Hematopoietic multipotent progenitor cell treated with erythropoietin and hydrocortisone succinate and interleukin-3 and kit ligand, for 17 days (in vitro differentiated cells): ENCODE results near the gene MED29.

Experiments used
- DNase-seq: peaks from one replicate; pipeline ENCODE4 v3.0.0-alpha.2; 2015; ENCODE audit warnings: low spot score

Gene MED29

DNA sequence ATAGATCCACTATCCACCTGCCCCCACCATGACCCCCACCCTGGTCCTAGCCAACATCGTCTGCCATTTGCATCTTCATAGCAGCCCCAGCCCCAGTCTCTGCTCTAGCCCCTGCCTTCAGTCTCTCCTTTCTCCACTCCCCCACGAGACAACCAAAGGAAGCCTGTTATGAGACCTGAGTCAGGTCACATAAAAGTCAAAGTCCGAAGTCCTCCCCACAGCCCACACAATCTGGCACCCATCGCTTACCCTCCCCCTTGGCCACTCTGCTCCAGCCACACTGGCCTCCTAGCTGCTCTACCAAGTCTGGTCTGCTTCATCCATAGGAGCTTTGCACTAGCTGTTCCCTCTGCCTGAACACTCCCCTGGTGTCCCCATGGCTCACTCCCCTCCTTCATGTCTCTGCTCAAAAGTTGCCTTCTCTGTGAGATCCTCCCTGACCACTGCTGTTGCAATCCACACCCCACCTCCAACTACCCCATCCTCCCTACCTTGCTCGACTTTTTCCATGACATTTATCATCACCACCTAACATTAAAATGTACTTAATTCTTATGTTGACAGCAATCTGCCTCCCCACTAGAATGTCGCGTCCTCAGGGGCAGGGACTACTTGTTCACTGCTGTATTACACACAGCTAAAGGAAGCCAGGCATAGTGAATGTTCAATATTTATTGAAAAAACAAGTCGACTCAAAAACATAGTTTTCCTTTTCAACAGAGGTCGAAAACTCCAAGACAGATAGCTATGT lies 20.1 kb downstream of the MED29 start:
- DNase-seq = no peak

DNA sequence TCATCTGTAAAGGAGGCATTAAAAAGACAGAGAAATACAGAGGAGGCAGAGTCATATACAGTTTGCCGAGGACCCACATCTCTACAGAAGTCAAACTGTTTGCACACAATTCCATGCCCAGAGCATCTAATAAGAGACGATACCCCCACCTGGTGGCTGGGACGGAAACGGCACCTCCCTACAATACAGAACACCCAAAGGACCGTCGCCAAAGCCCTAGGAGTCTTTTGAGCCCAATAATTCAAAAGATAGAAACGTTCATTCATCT lies 20.6 kb downstream of the MED29 start:
- DNase-seq = peak; percentile 94

DNA sequence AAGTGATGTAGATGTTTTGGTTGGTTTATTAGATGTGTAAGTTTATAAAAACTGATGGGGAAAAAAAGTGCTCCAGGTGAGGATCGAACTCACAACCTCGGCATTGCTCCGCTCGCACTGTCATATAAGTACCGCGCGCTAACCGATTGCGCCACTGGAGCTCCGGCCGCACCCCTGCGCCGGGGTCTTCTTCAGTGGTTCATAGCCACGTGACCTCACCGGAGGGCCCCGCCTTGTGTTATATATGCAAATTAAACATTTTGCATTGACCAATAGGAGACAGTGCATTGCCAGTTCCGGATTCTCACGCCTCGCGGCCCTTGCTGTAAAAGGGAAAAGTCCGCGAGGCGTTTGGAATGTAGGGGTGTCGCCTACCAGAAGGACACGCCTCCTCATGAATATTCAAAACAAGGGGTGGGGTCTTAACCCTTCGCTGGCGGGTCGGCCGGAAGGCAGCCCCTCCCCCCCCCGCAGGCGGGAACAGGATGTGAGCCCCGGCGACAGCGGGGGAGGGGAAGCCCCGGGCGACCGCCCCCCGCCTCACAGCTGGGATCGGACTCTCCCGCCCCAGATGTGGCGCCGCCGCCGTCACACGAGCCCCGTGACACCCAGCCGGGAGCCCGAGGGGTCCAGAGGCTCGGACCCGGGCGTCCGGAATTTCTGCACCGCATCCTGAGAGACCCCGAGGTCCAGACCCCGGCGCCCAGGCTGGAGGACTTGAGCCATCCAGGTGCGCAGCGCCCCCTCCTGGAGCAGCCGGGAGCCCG lies 21.1 kb downstream of the MED29 start, which contains the start of gene PLEKHG2:
Gene PLEKHG2, plus strand, starts transcription at position 570 of the 767 bp plus-strand sequence. CDS start 1,418 bp downstream, outside the sequence.
- peak; percentile 94 for DNase-seq

DNA sequence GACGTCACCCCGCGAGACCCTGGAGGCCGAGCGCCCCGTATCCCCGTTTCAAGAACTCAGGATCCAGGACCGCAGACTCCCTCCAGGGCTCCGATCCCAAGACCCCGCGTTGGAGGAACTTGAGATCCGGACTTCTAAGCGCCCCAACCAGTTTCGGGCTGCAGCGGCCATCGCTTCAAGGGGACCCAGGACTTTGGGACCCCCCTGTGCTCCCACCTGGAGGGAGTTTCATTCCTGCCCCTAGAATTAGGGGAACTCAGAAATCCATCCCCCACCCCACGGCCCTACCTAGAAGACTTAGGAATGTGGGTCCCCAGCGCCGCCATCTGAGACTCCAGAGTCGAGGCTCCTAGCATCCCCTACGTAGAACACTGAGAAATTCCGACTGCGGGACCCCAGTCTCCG lies 21.7 kb downstream of the MED29 start:
- DNase-seq = no peak

DNA sequence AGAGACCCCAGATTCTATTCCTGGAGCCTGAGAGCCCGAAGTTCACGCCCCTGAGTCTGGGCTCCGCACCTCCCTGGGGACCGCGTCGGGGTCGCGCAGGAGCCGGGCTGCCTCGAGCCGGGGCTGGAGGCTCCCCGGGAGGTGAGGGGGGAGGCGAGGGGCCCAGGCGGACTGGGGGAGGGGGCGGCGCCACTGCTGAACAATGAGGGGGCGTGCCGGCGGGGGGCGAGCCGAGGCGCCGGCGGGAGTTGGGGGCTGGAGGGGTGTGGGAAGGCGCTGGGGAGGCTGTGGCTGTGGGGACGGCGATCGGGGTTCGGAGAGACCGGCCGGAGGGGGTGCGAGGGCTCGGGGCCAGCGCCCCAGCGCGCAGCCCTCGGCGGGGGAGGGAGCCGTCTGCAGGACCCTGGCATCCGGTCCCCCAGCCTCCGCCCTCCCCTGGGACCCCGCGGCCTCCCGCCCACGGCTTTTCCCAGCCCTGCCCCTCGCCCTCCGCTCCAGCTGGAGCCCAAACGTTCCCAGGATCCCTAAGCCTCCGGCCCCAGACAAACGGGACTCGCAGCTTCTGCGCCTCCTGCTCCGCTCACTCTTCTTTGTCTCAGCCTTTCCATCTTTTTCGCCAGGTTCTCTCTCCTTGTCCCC lies 22.2 kb downstream of the MED29 start:
- no peak for DNase-seq

DNA sequence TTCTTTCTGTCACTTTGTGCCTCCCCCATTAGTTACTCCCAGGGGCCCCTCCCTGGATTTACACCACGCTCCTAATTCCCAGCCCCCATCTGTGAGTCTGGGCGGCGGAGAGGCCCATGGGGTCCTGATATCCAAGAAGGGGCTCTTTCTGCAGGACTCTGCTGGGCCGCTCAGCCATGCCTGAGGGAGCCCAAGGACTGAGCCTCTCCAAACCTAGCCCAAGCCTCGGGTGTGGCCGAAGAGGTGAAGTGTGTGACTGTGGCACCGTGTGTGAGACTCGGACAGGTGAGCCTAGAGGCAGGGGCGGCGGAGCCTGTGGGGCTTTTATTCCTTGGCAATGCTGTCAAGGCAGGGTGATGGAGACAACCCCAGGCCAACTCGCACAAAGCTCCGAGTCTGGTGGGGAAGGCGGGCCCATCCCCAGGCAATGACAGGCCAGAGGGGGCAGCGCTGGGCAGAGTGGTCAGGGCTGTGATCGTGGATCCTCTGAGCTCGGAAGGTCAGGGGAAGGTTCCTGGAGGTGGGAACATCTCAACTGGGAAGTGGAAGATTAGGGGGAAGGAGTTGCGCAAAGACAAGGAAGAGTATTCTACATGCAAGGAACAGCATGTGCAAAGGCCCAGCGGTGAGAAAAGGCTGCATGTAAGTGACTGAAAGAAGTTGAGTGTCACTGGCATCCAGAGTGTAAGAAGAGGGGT lies 22.9 kb downstream of the MED29 start:
- DNase-seq = no peak

DNA sequence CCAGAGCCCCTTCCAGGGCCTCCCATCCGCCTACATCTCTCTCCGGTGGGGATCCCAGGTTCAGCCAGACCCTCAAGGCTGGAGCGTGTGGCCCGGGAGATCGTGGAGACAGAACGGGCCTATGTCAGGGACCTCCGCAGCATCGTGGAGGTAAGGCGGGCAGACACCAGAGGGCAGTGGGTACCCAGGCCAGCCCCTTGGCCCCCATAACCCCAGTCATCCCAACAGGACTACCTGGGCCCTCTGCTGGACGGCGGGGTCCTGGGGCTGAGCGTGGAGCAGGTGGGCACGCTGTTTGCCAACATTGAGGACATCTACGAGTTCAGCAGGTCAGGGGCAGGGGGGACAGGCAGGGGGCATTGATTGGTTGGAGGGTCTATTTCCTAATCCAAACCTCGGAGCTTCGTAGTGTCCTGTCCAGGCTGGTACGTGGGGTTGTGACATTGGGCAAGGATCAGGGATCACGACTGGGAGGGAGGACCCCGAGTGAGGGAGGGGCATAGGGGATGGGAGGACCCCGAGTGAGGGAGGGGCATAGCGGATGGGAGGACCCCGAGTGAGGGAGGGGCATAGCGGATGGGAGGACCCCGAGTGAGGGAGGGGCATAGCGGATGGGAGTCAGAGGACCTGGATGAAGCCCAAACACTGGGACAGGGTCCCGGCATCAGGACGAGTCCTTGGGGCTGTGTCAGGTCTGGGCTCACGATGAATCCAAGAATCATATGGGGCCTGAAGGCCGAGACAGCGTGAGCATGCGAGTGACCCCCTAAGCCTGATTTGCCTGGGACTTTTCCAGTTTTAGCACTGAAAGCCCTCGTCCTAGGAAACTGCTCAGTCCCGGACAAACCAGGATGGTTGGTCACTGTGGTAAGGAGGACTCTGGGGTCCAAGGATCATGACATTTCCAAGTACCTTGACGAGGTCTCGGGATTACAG lies 24.2 kb downstream of the MED29 start:
- no peak for DNase-seq

DNA sequence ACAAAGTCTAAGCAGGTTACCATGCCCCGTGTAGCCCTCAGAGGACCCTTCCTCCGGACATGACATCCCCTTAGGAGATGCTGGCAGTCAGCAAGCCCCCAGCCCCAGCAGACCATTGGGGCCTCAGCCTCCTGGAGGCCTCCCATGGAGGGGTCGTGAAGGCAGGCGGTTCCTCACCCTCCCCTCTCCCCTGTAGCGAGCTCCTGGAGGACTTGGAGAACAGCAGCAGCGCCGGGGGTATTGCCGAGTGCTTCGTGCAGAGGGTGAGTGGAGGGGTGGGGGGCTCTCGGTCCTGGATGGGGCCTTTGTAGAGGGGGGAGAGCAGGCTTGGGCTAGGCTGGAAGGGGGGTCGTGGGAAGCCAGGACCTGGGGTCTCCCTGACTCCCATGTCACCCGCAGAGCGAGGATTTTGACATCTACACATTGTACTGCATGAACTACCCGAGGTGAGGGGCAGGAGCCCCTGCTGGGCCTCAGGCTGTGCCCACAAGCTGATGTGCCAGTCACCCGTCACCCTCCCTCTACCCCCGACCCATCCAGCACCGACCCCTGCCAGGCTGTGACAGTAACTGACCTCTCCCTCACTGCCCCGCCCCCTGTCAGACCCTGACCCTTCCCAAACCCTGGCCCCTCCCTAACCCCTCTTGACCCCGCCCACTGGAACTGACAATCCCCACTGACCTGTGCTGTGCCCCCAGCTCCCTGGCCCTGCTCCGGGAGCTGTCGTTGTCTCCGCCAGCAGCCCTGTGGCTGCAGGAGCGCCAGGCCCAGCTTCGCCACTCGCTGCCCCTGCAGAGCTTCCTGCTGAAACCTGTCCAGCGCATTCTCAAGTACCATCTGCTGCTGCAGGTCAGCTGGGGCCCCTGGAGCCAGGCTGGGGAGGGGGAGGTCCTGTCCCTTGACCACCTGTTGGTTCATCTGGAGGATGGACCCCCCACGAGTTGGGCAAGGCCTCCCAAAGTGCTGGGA lies 25.3 kb downstream of the MED29 start:
- DNase-seq = no peak

DNA sequence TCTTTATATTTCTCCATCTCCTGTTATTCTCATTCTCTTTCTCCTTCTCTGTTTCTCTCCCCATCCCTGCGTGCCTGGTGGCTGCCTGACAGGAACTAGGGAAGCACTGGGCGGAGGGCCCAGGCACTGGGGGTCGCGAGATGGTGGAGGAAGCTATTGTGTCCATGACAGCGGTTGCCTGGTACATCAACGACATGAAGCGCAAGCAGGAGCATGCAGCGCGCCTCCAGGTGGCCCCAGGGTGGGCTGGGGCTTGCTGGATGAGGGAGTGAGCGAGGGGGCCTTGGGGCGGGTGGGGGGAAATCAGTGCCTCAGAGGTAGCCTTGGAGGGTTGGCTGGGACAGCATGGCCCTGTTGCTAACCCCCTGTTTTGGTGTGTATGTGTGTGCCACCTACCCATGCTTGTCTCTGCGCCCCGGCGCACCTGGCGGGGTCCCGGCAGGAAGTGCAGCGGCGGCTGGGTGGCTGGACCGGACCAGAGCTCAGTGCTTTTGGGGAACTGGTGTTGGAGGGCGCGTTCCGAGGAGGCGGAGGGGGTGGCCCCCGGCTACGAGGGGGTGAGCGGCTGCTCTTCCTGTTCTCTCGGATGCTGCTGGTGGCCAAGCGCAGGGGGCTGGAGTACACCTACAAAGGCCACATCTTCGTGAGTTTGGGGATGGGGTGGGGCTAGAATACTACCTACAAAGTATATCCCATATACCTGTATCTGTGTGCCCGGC lies 26.4 kb downstream of the MED29 start:
- DNase-seq = no peak

DNA sequence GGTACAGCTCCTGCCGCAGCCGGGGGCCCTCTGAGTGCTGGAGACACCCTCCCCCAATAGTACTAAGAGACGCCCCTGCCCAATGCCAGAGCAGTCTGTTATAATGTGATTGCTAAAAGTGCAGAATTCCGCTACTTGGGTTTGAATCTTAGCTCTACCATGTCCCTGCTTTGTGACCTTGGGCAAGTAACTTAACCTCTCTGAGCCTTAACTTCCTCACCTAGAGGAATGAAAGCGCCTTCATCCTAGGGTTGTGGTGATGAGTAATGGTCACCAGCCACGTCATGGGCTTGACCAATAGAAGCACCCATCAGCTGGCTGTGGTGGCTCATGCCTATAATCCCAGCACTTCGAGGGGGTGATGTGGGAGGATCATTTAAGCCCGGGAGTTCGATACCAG lies 27.8 kb downstream of the MED29 start:
- no peak for DNase-seq

DNA sequence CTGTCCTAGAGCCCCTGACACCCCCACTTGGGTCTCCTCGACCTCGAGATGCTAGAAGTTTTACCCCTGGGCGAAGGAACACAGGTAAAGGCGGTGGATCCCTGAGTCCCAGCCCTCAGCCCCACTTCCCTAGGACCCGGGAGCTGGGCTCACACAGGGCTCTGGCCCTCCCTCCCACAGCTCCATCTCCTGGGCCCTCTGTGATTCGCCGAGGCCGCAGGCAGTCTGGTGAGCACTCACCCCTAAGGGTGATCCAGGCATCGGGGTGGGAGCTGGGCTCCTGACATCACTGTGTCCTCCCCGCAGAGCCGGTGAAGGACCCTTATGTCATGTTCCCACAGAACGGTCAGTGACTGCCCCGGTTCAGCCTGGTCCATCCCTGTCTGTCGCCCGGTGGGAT lies 29.6 kb downstream of the MED29 start:
- DNase-seq = no peak

DNA sequence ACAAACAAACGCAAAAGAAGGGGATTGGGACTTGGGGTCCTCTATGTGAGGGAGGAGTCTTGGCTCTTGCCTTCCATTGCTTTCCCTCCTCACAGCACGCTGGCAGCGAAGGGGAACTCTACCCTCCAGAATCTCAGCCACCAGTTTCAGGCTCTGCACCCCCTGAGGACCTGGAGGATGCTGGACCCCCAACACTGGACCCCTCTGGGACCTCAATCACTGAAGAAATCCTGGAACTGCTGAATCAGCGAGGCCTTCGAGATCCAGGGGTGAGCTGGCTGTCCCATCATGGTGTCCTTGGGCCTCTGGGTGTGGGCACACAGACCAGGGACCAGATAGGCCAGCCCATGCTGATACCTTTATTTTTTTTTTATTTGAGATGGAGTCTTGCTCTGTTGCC lies 30.8 kb downstream of the MED29 start:
- DNase-seq = no peak

DNA sequence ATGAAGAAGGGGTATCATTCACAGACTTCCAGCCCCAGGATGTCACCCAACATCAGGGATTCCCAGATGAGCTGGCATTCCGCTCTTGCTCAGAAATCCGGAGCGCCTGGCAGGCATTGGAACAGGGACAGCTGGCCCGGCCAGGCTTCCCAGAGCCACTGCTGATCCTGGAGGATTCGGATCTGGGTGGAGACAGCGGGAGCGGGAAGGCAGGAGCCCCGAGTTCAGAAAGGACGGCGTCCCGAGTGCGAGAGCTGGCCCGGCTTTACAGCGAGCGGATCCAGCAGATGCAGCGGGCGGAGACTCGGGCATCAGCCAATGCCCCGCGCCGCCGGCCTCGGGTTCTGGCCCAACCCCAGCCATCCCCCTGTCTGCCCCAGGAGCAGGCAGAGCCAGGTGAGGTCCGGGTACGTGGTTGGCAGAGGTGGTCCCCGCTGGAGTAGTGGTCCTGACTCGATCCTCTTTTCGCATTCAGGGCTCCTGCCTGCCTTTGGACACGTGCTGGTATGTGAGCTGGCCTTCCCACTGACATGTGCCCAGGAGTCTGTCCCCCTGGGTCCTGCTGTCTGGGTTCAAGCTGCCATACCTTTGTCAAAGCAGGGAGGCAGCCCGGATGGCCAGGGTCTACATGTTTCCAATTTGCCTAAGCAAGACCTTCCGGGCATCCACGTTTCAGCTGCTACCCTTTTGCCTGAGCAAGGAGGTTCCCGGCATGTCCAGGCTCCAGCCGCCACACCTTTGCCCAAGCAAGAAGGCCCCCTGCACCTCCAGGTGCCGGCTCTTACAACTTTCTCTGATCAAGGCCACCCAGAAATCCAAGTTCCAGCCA lies 32.3 kb downstream of the MED29 start:
- DNase-seq = no peak

DNA sequence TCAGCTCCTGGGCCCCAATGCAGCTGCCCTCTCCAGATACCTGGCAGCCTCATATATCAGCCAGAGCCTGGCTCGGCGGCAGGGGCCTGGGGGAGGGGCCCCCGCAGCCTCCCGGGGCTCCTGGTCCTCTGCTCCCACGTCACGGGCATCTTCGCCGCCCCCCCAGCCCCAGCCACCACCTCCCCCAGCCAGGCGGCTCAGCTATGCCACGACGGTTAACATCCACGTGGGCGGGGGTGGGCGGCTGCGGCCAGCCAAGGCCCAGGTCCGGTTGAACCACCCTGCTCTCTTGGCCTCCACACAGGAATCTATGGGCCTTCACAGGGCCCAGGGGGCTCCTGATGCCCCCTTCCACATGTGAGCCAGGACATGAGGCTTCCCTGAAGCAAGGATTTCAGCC lies 33.8 kb downstream of the MED29 start:
- DNase-seq = no peak

DNA sequence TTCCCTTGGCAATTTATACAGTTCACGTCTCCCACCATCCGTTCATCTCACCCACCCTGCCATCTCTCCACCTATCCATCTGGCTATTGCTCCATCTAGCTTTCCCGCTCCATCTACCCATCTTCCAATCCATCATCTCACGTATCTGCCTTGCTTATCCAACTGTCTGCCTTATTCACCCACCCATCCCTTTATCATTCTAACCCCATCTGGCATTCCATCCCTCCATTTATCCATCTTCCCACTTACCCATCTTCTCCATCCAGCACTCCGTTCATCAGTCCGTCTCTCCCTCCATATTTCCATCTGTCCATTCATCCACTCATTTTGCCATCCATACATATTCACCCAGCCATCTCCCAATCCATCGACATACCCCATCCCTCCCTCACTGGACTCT lies 34.6 kb downstream of the MED29 start:
- no peak for DNase-seq

DNA sequence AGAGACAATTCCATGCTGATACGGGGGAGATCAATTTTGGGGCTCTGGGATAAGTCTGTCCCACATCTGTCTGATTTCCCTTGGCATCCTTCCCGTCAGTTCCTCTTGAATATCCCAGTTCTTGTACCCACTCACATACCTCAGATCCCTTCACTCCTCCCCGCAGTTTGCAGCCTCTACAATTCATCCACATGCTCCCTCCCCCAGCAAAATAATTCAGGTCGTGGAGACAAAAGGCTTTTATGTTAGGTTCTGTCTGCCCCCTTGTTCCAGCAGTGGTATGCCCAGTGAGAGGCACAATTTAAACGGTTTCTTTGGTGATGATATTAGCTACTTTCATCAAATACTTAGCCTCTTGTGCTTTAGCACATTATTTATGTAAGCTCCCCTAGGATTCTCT lies 35.0 kb downstream of the MED29 start:
- no peak for DNase-seq

DNA sequence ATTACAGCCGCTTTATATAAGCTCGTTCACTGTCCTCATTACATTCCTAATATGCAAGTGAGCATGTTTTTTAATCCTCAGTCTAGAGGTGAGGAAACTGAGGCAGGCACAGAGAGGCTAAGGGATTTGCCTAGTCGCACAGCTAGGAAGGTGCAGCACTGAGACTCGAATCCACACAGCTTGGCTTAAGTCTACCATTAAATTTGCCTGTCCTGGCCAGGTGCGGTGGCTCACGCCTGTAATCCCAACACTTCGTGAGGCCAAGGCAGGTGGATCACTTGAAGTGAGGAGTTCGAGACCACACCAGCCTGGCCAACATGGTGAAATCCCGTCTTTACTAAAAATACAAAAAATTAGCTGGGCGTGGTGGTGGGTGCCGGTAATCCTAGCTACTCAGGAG lies 36.5 kb downstream of the MED29 start:
- DNase-seq = no peak

DNA sequence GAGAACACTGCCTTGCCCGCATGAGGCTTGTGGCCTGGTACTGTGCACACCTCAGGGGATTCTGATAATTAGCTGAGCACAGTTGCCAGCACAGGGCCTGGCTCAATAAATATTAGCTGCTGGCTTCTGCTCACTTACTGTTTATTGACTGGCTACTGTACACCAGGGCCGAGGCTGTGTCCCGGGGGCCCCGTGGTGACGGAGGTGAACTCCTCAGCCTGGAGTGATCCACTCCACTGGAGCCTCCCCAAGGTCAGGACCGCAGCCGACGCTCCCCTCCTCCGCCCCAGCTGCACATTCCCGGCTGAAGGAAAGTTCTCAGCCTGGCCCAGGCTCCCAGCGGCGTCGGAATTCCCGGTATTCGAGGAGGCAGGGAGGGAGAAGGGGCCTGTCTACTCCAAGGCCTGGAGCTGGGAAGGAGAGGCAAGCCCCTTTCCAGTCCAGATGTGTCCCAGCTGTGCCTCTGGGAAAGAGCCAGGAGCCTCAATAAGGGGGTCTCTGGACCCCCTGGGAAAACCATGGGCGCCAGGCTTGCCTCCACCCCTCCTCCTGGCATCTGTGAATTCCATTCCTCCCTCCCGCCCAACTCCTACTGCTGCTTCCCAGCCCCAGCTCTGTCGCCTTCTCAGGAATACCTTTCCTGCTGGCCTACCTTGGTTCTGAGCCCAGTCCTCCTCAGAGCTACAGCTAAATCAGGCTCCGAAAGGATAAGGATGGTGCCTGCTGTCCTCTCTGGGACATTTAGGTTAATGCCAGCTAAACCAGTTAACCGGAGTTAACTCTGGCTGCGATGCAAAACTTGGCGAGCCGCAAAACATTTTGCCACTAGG lies 37.3 kb downstream of the MED29 start:
- no peak for DNase-seq
